ENCODE data around the gene SMIM3.
A peak's percentile ranks its signal among the peaks of the same experiment; 100 is the strongest.

Gene SMIM3

DNA sequence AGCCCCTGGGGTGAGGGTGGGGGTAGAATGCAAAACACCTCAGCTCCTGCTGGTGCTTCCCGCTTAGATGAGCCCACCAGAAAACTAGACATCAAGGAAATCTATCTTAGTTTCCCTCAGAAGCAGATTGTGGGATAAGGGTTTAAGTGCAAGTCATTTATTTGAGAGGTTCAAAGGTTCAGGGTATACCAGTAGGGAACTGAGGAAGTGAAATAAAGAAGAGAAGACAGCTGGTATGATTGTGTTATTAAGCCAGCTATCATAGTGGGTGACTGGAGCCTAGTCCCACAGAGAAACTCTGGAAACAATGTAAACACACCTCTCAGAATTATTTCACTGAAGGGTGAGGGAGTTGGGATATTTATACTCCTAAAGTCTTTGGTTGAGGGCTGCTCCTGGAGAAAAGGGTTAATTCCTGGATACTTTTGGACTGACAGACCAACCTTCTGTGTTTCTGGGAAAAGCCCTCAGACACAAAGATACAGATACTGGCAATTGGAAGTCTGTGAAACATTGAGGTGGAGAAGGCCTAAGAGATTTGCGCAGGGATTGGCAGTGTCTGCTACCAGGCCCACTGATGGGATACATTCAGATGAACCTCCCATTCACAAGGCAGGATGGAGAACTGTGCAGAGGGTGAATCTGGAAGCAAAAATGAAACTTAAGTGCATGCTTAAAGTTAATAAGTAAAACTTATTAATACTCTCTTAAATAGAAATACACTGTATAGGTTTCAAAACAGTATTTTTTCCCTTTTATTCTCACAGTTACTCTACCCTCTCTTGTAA lies 13.4 kb upstream of the SMIM3 start:
- DNase-seq (ENCODE audit: low read depth in 2 of 2), result no peak

DNA sequence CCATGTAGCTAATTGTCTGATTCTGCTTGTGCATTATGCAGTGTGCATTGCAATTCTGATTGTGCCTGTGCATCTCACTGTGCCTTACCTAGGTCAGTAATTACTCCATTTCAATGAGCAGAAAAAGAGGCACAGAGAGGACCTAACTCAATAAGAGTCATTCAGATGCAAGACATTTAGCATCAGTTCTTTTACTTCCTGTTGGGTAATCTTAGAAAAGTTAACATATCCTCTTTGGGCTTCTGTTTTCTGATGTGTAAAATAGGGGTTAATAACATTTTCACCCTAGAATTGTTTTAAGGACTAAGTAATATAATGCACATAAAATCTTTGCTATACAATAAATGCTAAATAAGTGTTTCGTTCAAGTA lies 12.8 kb upstream of the SMIM3 start:
- no peak for DNase-seq (ENCODE audit: low read depth in 2 of 2)

DNA sequence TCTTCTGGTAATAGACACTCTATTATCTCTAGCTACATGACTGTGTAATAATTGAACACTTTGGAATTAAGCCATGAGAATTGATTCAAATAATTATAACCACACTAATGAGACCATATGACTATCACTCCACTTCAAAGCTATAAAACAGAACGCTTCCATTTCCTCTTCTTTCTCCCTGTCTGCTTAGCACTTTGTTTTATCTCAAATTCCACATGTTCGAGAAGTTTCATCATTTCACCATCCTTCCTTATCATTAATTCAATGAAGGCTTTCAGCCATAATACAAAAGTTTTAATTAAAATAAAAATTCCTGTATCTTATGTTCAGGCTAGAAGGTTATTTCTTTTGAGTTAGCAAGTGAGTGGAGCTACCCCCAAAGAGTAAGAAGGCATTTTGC lies 12.3 kb upstream of the SMIM3 start:
- DNase-seq (ENCODE audit: low read depth in 2 of 2), result no peak

DNA sequence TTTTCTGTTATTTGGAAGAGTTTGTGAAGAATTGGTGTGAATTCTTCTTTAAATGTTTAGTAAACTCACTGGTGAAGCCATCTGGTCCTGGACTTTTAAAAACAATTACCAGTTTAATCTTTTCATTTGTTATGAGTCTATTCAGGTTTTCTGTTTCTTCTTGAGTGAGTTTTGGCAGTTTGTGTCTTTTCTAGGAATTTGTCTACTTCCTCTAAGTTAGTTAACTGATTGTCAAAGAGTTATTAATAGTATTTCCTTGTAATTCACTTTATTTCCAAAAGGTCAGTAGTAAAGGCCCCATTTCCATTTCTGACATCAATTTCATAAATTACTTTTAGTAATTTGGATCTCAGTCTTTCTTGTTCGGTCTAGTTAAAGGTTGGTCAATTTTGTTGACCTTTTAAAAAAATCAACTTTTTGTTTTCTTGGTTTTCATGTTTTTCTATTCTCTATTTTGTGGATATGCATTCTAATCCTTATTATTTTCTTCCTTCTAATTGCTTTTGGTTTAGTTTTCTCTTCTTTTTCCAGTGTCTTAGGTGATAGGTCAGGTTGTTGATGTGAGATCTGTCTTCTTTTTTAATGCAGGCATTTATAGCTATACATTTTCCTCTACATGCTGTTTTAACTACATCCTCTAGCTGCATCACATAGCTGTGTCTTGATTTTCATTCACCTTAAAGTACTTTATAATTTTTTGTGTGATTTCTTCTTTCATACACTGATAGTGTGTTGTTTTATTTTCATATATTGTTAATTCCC lies 7.3 kb upstream of the SMIM3 start:
- DNase-seq (ENCODE audit: low read depth in 2 of 2), result no peak

DNA sequence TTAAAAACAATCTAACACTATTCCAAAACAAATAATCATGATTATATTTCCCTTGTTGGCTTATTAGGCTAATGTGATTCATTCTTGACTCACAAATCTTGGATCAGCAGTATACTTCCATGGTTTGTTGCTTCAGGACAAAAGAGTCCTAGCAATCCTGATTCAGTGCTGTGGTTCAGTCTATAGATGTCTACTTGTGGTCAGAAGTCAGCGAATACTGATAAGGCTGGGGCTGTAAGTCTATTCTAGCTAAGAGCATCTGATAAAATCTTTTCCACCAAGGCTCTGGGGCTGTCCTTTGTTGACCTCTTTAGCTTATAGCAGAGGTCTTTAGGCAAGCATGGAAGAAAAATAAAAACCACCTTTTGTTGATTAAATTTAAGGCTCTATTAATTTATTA lies 4.4 kb upstream of the SMIM3 start:
- DNase-seq (ENCODE audit: low read depth in 2 of 2), result no peak

DNA sequence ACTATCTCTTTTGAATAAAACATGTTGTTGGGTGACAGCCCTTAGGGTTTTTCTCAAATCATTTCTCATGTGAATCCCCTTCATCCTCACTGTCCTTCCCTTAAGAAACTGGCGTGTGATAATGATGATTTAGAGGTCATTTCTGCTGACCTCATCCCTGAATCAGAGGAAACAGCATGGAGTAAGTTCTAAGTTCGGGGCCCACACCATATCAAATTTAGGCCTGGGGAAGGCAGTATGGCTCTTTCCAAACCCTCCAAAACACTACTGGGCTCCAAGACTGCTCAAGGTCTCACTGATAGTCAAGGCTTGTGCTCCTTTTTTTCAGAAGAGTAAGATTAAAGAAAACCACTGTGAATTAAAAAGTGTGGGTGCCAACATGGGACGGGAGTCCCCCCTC lies 872 bp upstream of the SMIM3 start:
- no peak for DNase-seq (ENCODE audit: low read depth in 2 of 2)

DNA sequence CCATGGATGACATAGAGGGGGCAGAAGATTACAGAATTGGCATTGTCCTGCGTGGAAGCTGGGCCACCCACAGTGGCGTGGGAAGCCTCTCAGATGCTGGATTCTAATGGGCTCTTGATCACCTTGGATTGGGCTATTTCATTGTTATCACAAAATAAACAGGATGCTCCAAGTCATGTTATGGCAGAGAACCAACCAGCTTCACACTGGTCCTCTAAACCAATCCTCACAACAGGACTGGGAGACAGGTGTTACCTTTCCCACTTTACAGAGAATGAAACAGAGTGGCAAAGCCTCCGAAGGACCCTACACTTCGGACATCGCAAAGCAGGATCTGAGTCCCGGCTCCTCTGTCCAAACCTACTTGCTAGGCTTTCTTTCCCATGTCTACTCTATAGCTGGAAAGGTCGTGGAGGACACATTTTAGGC lies 455 bp upstream of the SMIM3 start:
- DNase-seq (ENCODE audit: low read depth in 2 of 2), result no peak

DNA sequence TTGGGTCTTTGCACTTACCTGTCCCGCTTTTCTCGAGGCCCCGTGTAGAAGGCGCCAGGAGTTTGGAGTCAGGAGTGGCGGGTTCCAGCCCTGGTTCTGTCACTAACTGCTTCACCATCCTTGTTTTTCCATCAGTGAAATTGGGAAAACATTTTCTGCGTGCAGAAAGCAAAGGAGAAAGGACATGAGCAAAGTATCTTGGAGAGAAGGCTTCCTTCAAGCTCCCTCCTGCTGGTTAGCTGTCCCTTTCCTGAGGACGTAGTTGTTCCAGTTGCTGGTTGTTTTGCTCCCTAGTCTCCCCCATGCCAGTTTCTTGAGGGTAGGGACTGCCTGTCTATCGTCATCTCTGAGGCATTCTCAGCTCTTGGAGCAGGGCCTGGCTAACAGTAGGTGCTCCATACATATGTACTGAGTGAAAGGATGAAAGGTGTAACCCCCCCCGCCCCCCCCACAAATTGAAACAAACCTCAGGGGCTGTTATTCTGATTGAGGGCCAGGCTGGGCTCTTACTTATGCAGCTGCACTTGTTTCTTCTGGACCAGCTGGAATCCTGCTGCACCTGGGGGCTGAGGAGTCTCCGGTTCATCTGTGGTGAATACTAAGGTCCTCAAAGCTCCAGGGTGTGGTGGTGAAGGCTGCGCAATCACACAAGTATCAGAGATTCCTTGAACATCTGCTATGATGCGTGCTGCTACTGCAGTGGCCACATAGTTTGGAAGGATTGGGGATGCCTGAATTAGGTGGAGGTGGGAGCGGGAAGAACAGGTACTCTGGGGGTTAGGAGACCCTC lies 1.0 kb downstream of the SMIM3 start:
- DNase-seq (ENCODE audit: low read depth in 2 of 2), result no peak

DNA sequence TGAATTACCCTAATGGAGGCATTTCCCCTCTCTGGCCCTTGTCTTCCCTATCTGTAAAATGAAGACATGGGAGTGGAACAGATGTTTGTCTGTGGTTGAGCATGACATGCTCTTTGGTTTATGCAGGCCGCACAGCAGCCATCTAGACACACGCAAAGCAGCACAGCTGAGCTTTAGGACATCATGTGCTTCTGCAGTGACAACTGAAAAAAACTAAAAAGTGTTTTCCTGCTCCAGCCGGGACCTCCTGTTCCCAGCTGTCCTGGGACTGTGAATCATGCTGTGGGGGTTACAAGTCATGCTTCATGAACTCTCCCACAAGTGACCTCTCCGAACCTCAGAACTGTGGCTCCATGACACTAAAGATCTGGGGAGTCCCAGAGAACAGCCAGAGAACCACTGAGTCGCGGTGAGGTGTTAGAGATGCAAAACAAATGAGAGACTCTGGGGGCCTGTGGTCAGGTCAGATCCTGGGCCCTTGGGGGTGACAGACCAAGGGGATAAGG lies 1.7 kb downstream of the SMIM3 start:
- DNase-seq (ENCODE audit: low read depth in 2 of 2), result no peak

DNA sequence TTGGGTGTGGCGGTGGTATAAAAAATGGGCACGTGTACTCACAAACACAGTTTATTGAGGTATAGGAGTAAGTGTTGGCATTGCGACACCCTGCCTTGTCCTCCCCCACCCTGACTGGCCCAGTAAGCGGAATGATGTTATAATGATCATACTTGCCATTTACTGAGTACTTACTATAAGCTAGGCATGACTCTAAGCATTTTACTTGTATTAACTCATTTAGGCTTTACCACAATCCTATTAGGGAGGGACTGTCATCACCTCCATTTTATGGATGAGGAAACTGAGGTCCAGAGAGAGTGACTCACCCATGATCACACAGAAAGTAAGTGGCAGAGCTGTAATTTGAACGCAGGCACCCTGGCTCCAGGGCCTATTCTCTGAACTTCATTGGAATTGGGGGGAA lies 2.3 kb downstream of the SMIM3 start:
- DNase-seq (ENCODE audit: low read depth in 2 of 2), result no peak

DNA sequence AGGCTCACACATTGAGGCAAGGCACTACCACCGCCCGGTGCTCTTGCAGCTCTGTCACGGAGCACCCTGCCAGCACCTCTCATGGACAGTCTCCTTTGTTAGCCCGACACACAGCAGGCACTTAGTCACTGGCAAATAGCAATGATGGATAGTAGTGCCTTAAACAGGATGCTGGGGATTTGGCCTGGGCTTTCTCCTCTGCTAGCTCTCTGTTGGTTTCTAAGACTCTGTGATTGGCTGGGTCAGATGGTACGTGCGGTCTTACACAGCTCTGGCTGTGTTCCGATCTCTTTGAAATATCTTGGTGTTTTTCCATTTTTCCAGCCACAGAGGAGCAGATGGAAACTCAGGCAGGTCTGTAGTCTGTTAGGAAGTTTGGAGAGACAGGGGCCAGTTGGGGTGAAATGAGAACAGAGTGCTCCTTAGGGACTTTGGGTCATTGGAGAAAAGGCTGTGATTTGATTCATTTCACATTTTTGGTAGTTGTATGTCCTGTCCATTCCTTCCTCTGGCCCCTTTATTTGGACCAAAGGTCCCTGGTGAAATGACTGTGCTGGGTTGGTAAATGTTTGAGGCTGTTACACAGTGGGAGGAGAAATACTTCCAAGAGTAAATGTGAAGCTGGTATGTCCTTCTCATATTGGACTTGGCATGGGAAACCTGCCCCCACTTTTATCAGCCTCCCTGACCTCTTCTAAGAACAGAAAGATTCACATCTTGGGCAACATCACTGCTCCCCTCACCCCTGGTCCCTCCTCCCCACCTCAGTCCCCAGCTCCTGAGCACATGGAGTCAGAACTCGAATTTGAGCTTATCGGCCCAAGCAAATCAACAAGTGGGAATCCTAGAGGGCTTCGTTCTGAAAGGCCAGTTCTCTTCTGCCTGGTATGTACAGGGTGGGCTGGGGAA lies 3.4 kb downstream of the SMIM3 start:
- no peak for DNase-seq (ENCODE audit: low read depth in 2 of 2)

DNA sequence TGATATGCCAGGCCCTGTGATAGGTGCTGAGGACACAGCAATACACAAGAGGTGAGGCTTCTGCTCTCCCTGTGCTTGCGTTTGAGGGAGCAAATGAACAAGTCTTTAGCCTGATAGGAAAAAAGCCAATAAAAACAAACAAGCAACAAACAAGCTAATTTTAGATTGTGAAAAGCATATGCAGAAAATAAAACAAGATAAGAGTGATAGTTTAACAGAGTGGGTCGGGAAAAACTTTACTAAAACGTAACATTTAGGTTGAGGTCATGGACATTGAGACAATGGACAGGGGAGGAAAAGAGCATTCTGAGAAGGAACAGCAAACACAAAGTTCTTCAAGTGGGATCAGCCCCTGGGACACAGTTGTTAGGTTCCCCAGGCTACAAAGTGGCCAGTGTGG lies 4.3 kb downstream of the SMIM3 start:
- no peak for DNase-seq (ENCODE audit: low read depth in 2 of 2)

DNA sequence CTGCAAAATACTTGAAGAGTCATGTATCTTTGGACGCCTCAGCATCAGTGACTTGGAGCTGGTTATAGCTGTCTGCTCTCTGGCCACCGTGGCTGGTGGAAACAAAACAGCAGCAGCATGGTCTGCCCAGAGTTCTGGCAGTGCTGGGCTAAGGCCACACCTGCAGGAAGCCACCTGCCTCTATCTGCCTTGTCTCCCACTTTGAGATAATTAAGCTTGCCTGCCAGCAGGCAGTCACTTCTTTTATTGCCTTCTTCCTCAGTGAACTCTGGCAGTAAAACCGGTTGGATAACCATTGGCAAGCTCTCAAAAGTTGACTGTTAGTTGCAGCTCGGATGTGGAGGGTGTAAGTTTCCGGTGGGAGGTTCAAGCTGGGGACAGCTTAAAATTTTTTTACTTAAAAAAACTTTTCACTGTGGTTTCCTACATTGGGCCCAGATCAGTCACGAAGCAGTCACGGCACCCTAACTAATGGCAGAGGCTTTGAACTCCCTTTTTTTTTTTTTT lies 4.9 kb downstream of the SMIM3 start:
- peak; percentile 50 to 55 for DNase-seq (ENCODE audit: low read depth in 2 of 2)

DNA sequence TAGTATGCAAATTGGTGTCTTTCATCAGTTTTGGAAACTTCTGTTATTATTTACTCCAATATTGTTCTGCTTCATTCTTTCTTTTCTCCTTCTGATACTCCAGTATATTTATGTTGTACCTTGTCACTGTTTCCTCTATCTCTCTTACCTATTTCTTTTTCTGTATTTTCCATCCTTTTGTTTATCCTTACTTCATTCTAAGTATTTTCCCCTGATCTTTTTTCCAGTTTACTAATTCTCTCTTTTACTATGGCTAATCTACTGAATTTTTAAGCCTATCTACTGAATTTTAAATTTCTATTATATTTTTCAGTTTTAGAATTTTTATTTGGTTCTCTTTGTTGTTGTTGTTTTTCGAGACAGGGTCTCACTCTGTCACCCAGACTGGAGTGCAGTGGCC lies 7.4 kb downstream of the SMIM3 start:
- DNase-seq (ENCODE audit: low read depth in 2 of 2), result no peak

DNA sequence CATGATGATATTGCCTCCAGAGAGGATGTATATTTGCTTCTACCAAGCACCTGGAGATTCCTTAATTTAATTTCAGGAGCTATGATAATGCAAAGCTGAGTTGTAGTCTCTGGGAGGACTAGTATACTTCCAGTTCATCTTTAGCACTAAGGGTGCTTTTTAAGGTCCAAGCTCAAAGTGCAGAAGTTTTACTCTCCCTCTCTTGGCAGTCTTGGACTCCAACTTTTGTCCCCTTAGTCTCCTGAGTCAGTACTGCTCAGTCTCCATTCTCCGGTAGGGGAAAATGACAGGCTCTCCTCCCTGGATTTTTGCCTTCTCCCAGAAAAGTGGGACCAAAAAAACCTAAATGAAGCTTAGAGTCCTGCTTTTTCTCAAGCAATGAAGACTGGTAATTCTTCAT lies 8.3 kb downstream of the SMIM3 start:
- DNase-seq (ENCODE audit: low read depth in 2 of 2), result no peak

DNA sequence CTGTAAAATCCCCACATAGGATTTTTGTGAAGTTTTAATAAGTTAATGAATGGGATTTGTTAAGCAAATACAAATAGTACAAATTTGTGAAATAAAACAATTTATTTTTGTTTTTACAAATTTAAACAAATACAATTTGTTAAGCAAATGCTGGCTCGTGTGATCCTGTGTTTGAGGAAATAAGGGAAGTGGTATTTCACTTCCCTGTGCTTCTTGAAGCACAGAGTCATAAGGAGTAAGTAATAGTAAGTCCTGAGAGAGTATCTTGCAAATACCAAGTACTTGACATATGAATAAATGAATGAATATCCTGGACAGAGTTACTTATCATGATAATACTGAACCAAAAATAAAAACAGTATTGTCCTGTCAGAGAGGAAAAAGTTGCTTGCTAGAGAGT lies 9.1 kb downstream of the SMIM3 start:
- DNase-seq (ENCODE audit: low read depth in 2 of 2), result no peak

DNA sequence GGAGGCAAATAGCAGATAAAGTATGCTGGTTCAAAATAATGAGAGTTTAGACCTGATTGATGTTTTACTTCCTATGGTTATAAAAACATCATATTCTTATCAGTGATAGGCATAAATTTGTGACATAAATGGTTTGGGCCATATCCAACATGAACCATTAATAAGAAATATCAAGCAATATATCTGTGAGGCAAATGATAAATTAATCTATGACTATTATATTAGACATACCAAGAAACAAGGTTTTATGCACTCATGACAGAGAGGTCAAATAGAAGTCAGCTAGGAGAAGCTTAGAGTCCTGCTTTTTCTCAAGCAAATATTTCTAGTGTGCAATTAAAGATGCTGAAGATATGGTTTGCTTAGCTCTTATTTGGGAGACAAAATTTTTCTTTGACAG lies 10.4 kb downstream of the SMIM3 start:
- DNase-seq (ENCODE audit: low read depth in 2 of 2), result no peak

DNA sequence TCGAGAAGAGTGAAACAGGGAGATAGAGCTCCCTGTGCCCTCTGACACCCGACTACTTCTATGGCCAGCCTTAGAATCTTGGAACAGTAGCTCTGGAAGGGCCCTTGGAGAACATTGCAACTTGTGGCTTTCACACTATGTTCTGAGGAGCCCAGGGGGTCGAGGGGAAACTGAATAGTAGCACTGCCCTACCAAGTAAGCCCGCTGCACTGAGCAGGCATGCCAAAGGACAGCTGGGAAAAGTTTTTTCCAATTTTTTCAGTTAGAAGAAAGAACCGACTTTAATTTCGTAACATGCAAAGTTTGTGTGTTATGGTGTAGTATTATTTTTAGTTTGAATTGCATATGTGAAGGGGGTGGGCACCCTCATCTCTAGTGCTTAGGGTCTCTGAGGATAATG lies 10.9 kb downstream of the SMIM3 start:
- DNase-seq (ENCODE audit: low read depth in 2 of 2), result no peak

DNA sequence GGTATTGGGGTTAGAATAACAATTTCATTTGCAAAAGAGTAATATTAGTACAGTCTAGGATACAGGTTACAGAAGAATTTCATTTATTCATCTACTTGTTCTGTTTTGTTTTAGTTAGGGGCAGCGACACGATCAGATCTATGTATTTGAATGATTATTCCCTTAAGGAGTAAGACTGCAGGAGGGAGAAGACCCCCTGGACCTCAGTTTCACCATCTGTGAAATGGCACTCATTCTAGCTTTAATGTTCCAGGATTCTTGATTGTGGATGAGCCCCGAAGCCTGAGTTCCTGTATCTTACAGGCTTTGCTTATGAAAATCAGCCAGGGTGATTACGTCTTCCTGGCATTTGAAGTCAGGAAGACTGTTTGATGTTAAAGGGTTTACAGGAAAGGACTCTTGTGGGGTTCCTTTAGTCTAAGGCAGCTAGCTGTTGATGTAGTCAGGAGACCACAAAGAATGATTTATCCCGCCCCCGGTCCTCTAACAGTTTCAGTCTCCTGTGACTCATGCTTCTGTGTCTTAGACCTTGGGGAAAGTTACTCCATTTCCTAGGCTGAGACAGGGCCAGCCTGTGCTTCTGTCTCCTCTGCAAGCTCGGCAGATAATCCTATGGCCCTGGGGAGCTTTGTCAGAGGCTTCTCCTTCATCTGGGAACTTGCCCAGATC lies 11.5 kb downstream of the SMIM3 start:
- peak; percentile 67 to 70 for DNase-seq (ENCODE audit: low read depth in 2 of 2)

DNA sequence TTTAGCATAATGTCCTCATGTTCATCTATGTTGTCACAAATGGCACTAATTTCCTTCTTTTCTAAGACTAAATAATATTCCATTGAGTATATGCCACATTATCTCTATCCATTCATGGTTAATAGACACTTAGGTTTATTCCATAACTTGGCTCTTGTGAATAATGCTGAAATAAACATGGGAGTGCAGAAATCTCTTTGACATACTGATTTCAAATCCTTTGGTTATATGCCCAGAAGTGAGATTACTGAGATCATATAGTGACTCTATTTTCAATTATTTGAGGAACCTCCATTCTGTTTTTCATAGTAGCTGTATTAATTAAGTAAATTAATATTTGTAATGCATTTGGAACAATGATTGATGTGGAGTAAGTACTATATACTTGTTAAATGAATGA lies 13.0 kb downstream of the SMIM3 start:
- no peak for DNase-seq (ENCODE audit: low read depth in 2 of 2)

Measured in stimulated activated CD4-positive, alpha-beta T cell treated with anti-CD3 and anti-CD28 coated beads, Interleukin-15, amount 100 ng/mL, for 48 hours (primary cell).